22Rv1 (cell line): Measurements from ENCODE around the gene EPHA10.

Experiments used
- CTCF ChIP-seq: fragments of 450-650 bp; IDR thresholded peaks from 2 replicates; pipeline ENCODE4 v1.5.1; 2017; ENCODE audit warnings: mild to moderate bottlenecking
- ZFX ChIP-seq: fragments of 450-650 bp; IDR thresholded peaks from 2 replicates; pipeline ENCODE4 v1.6.1; 2017; ENCODE audit warnings: antibody characterized with exemption, borderline replicate concordance

DNA sequence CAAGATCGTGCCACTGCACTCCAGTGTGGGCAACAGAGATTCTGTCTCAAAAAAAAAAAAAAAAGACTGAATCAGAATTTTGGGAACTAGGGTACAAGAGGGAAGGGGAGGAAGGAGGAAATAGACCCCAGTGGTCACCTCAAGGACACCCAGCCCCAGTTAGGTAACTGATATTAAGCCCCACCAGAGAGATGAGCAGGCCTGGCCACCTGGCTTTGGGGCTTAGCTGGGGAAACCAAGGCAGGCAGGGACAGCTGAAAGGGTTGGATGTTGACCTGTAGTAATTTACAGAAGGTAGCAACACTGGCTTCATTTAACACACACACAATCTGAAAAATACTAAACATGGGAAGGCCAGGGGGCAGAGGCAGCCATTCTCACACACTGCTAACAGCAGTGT lies 37.5 kb upstream of the EPHA10 start:
- TF ChIP-seq CTCF (no peak), ZFX (no peak)
